ENCODE results near the gene TOPORS. TPM values are rescaled to one million over a fixed set of nuclear protein-coding genes. Genes with fewer than 3 reads are reported as not detected.
"Not testable (repeated sequence)": the region's sequence is repeated elsewhere in the genome, so short reads cannot be mapped to it uniquely, and the experiment has no call there.

Gene TOPORS
- 10 to 100 TPM; 11.2 to 25.7 (median 14.2) TPM for total RNA-seq

DNA sequence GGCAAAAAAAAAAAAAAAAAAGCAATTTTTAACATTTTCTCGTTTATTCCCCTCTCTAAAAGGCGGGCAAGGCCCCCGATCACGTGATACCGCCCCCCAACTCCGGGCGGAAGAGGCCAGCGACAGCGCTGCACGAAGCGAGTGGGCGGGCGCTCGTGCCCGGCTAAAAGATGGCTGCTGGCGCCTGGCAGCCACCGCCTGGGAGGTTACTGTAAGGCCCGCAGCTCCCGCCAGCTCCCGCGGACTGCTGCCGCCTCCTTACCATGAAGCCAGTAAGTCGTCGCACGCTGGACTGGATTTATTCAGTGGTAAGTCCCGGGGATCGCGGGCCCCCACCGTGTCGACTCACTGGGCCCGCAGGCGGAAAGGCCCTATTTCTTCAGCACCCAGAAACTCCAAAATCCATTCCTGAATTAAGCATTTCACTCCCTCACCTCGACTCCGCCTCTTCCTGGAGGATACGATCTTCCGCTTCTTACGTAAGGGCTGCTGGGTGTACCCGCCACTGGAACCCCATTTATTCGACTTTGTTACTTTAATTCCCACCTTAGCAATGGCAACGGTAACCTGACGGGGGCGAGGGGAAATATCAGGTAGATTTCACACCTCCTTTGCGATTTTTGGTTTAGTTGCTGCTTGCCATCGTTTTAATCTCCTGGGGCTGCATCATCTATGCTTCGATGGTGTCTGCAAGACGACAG, at the start of gene TOPORS, which contains the start of gene SMIM27:
TSS of gene TOPORS (minus strand) at position 415 of the 701 bp plus-strand sequence. CDS start at position 265, 150 bp downstream.
TSS of gene SMIM27 (plus strand) at position 156 of the 701 bp plus-strand sequence. CDS start at position 264, 108 bp downstream.
- DNase-seq (peak; percentile 88 to 97), ATAC-seq (ENCODE audit: low FRiP score in 2 of 2) (peak; percentile 97 to 98)
- H3K4me1 ChIP-seq, result peaks cover 17 to 29% (median 22%) of the 10 kb centered on the region in 4 donors
- no peaks in the 10 kb centered on the region for H3K36me3 ChIP-seq
- no peaks in the 10 kb centered on the region for H3K27me3 ChIP-seq
- WGBS, 2 donors, result 0% methylated on average over 46 of the region's 46 CpGs
- H3K27ac ChIP-seq, result peak within 1 kb of the TSS; percentile 91 to 98 (median 94)
- TF ChIP-seq, protein P1, sequence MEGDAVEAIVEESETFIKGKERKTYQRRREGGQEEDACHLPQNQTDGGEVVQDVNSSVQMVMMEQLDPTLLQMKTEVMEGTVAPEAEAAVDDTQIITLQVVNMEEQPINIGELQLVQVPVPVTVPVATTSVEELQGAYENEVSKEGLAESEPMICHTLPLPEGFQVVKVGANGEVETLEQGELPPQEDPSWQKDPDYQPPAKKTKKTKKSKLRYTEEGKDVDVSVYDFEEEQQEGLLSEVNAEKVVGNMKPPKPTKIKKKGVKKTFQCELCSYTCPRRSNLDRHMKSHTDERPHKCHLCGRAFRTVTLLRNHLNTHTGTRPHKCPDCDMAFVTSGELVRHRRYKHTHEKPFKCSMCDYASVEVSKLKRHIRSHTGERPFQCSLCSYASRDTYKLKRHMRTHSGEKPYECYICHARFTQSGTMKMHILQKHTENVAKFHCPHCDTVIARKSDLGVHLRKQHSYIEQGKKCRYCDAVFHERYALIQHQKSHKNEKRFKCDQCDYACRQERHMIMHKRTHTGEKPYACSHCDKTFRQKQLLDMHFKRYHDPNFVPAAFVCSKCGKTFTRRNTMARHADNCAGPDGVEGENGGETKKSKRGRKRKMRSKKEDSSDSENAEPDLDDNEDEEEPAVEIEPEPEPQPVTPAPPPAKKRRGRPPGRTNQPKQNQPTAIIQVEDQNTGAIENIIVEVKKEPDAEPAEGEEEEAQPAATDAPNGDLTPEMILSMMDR (IDR thresholded peaks at IDR 0.05), result peak in 1 of 6 experiments; percentile 17
- TF ChIP-seq EP300 (IDR thresholded peaks at IDR 0.05) (peak in 1 of 4 donors; percentile 40), POLR2AphosphoS5 (IDR thresholded peaks at IDR 0.05) (peak; percentile 68 to 79), POLR2A (IDR thresholded peaks at IDR 0.05) (peak in 3 of 4 donors; percentile 45 to 93 (median 86))
- peak within 1 kb of the TSS; percentile 59 to 81 (median 74) for H3K4me3 ChIP-seq
- H3K9me3 ChIP-seq, result no peaks in the 10 kb centered on the region

DNA sequence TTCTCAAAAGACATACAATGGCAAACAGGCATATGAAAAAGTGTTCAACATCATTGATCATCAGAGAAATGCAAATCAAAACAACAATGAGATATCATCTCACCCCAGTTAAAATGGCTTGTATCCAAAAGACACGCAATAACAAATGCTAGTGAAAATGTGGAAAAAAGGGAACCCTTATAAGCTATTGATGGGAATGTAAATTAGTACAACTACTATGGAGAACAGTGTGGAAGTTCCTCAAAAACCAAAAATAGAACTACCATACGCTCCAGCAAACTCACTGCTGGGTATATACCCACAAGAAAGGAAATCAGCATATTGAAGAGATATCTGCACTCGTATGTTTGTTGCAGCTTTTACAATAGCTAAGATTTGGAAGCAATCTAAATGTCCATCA, 46.6 kb upstream of the TOPORS start:
- 36 to 62% methylated on average over 3 of the region's 3 CpGs for WGBS, 2 donors
- H3K27me3 ChIP-seq; ATAC-seq (ENCODE audit: low FRiP score in 2 of 2); H3K9me3 ChIP-seq; H3K4me1 ChIP-seq; DNase-seq; H3K4me3 ChIP-seq; H3K27ac ChIP-seq; H3K36me3 ChIP-seq: not testable (repeated sequence)

DNA sequence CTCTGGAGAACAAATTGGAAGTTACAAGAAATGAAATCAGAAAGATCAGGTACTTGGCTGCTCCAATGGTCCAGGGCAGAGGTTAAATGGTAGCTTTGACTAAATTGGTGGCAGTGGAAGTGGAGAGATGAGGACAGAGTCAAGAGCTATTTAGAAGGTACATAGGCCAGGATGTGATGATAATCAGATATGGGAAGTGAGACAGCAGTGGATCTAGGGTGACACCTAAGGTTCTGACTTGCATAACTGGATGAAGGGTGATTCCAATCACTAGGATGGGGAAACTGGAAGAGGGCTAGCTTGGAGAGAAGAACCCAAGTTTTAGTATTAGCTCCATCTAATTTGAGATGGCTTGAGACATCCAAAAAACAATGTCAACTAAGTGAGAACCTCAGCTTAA, 44.5 kb upstream of the TOPORS start:
- Histone ChIP-seq H3K4me3 (no peak overlapping the region), H3K36me3 (no peaks in the 10 kb centered on the region), H3K27me3 (no peaks in the 10 kb centered on the region), H3K4me1 (no peaks in the 10 kb centered on the region), H3K27ac (no peak overlapping the region), H3K9me3 (no peaks in the 10 kb centered on the region)
- ATAC-seq (ENCODE audit: low FRiP score in 2 of 2), result no peak
- no peak for TF ChIP-seq POLR2A (IDR thresholded peaks at IDR 0.05)
- TF ChIP-seq, protein P1 (IDR thresholded peaks at IDR 0.05), result no peak
- no peak for TF ChIP-seq POLR2AphosphoS5 (IDR thresholded peaks at IDR 0.05)
- TF ChIP-seq EP300 (IDR thresholded peaks at IDR 0.05), result no peak
- no peak for DNase-seq

DNA sequence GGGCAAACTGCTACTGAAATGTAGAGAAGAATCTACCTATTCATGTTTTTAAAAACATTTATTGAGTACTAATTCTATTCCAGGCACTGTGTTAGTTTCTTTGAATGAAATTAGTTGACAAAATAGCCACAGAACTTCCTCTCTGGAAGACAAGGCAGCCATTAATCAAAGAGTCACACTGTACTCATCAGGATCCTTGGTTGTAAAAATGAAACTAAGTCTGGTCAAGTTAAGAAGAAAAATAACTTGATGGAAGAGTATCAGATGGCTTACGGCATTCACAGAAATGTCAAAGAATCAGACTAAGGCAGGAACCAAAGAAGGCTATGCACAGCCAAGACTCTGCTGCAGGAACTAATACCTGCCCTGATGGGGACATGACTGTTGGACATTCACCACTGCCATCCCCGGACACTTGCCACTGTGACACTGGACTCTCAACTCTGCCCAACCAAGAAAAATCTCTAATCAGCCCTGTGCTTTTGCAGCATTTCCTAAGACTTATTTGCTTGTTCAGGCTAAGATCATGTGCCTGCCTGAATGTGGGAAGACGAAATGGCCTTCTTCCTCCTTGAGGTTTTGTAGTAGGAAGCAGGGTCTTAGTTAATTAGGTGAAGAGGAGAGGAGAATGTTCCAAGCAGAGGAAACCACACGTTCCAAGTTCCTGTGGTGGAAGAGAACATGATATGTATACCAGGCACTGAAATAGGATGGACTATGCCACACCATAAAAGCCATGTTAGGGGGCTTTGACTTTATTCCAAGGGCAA, 43.9 kb upstream of the TOPORS start:
- ATAC-seq (ENCODE audit: low FRiP score in 2 of 2), result peak in 1 of 2 donors; percentile 46
- Histone ChIP-seq H3K27ac (no peak overlapping the region), H3K9me3 (no peaks in the 10 kb centered on the region), H3K4me1 (no peaks in the 10 kb centered on the region), H3K4me3 (no peak overlapping the region), H3K36me3 (no peaks in the 10 kb centered on the region), H3K27me3 (no peaks in the 10 kb centered on the region)
- TF ChIP-seq EP300 (IDR thresholded peaks at IDR 0.05), result peak in 1 of 4 donors; percentile 45
- TF ChIP-seq, protein P1 (IDR thresholded peaks at IDR 0.05), result no peak
- 61 to 64% methylated on average over 4 of the region's 4 CpGs for WGBS, 2 donors
- DNase-seq, result peak in 1 of 2 donors; percentile 23

DNA sequence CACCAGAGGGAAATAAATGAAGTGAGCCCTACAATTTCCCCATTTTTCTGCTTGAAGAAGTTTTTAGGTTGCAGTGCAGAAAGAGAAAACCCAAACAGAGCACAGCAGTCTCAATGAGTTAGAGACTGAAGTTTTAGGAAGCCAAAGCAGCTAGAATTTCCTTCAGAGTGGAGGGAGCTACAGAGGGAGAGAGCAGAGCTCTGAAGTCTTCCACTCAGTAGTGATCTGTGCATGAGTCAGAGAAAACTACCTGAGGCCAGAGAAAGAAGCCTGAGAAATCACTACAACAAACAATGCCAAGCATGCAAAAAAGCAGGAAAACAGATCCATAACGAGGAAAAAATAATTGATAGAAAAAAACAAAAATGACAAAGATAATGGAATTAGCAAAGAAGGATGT, 38.5 kb upstream of the TOPORS start:
- ATAC-seq (ENCODE audit: low FRiP score in 2 of 2), result no peak
- Histone ChIP-seq H3K27ac (no peak overlapping the region), H3K9me3 (no peaks in the 10 kb centered on the region), H3K27me3 (no peaks in the 10 kb centered on the region), H3K4me3 (no peak overlapping the region), H3K4me1 (no peaks in the 10 kb centered on the region), H3K36me3 (no peaks in the 10 kb centered on the region)
- DNase-seq, result no peak
- WGBS, 2 donors, result 82 to 87% methylated on average over 1 of the region's 1 CpG
- TF ChIP-seq POLR2A (IDR thresholded peaks at IDR 0.05), result no peak
- TF ChIP-seq EP300 (IDR thresholded peaks at IDR 0.05), result no peak

Data from upper lobe of left lung (tissue), 6 donors.